HG03064 (cell line): ENCODE data around the gene ARSH.
"Not testable (repeated sequence)": the region's sequence is repeated elsewhere in the genome, so short reads cannot be mapped to it uniquely, and the experiment has no call there.

ENCODE experiments used
- ATAC-seq: cut with Tn5 transposase; IDR thresholded peaks from one replicate; pipeline ENCODE4 v1.9.1; 2021; ENCODE audit warnings: low read depth; ENCODE audit not compliant: unreplicated experiment

ARSH gene

DNA sequence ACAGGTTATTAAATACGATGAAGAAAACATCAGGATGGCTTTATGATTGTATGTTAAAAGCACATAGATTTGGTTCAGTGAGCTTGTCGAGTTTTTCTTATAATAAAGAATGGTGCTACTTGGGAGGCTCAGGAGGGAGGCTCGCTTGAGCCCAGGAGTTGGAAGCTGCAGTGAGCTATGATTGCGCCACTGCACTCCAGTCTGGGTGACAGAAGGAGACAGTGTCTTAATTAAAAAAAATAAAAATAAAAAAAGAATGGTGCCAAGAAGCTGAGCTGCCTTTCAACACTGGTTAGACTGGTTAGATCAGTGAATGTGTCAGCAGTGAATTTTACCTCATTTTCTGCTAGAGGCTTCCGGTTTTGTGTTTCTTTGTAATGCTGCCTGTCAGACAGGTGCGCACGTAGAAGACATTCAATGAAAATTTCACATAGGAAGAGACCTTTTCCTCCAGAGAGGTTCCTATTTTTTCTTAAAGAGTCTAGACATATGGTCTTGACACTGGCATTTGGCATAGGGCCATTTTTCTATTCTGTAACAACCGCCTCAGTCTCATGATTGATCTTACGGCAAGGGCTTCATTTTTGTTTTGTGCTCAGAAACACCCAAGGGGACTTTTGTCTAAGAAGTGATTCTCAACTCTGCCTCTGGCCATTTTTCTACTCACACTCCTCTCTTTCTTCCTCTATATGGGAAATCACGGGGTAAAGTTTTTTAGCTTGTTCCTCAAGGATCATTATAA, 19.9 kb downstream of the ARSH start:
- no peak for ATAC-seq

DNA sequence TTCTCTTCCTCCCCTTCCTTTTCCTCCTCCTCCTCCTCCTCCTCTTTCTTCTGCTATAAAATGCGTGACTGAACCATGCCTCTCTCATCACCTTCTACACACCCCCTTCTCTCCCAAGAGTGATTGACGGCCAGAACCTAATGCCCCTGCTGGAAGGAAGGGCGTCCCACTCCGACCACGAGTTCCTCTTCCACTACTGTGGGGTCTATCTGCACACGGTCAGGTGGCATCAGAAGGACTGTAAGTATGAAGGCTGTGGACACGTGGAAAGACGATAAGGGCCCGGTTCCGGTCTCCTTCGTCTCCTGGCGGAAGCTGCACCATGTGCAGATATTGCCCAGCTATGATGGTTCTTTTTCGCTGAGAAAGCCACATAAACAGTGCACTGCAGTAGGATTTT, 22.8 kb downstream of the ARSH start:
- no peak for ATAC-seq

DNA sequence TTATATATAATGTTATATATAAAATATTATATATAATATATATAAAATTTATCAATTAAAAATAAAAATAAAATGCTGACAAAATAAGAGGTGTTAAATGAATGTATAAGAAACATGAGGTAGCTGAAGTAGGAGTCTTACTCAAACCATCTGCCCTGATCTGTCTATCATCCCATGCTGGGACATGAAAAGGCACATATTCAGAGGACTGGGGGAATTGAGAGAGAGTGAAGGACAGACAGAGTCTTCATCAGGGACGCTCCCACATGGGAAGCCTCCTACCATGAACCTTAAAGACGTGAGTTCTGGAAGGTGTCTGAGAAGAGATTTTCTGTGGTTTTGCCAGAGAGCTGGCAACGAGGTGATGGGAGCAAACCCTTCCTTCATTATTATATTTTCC, 30.9 kb downstream of the ARSH start:
- ATAC-seq, result no peak

DNA sequence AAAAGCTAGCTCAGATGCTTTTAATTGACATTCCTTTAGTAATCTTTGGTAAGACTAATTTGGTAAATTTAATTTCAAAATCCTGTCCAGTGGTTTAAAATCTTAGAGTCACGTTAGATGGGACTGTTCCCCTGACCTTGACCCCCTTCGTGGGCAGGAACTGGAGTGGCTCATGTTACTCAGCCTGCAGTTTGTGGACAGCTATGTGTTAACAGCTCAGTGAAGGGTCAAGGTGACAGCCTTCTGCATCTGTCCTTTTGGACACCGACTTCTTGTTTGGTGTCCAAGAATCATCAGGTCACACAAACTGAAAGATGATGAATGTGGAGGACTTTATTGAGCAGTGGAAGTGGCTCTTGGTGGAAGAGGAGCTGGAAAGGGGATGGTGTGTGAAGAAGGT, 37.9 kb downstream of the ARSH start:
- ATAC-seq, result no peak

DNA sequence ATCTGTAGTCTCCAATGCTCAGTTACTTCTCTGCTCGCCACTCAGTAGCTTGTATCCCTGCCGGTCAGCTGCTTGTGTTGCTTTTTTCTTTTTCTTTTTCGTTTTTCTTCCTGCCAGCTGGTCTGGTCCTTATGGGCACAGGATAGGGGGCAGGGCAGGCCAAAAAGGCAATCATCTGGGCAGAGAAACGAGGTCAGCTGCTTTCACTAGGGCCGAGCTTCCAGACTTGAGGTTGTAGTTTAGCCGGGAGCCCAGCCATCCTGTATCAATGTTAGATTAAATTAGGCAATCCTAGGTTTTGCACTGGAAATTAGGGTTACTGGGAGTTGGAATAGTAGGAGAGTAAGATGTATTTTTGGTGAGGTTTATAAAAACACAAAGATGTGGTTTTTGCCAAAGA, 38.3 kb downstream of the ARSH start:
- no peak for ATAC-seq

DNA sequence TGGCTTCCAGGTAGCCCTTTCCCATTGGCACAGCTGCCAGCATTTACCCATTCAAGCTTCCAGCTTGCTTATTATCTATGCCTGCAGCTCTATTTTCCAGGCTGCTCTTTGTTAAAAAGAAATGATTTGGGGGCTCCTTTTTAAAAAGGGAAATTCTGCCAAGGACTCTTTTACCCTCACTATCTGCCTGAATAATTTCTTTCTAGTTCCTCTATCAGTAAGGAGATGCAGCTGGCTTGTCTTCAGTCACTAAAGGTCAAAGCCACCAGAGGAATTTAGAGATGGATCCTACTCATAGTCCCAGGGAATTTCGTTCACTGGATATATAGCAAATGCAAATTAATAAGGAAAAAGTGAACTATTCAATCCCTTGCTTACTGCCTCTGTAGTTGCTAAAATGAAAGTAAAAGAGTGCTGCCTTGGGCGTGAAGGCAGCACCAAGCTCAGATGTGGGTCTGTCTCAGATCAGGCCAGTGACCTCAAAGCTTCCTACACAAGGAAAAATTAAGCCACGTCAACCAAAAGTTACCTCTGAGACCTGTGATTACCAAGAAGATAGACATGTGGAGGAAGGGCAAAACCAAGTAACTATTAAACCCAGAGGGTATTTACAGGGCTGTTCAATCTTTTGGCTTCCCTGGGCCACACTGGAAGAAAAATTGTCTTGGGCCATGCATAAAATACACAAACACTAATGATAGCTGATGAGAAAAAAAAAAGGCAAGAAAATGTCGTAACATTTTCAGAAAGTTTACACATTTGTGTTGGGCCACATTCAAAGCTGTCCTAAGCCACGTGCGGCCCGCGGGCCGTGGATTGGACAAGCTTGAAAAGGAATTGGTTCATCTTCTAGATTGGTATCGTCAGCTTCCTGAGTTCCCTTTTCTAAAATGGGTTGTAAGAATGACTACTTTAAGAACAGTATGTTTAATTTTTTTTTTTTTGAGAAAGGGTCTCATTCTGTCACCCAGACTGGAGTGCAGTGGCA, 40.2 kb downstream of the ARSH start:
- ATAC-seq, result no peak

DNA sequence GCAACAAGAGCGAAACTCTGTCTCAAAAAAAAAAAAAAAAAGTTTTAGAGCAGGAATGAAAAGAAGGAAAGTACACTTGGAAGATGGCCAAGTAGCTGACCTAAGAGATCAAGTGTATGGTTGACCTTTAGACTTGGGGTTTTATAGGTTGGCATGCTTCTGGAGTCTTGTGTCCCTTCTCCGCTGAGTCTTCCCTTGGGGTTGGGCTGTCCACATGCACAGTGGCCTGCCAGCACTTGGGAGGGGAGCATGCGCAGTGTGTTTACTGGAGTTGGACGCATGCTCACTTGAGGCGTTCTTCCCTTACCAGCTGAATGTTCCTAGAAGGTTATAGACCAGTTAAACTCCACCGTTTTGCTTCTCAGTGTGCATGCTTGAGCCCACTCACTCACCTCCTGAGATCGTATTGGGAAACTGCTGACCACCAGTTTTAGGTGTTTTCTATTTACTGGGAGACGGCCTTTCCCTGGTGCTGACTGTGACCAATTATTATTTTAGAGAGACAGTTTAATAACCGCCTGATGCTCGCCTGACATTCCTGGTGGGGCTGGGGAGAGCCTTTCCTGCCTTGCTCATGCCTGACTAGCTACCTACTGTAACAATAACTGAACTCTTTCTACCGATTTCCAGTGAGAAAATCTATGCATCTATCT, 44.3 kb downstream of the ARSH start:
- not testable (repeated sequence) for ATAC-seq

DNA sequence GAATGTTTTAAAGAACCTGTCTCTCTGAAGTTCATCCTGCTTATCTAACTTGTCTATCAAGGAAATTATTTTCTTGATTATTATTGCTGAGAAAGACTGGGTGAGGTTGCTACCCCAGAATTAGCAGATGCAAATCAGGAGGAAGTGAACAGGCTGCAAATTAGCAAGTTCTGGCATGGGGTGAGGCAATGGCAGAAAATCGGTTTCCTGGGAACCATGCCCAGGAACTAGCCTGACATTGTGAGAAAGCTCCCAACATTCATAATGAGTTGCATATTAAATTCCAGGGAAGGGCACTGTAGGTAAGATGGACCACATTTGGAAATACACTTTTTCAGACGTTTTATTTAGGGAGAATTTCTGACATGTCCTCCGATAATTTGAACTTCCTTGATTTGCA, 46.5 kb downstream of the ARSH start:
- ATAC-seq, result no peak

DNA sequence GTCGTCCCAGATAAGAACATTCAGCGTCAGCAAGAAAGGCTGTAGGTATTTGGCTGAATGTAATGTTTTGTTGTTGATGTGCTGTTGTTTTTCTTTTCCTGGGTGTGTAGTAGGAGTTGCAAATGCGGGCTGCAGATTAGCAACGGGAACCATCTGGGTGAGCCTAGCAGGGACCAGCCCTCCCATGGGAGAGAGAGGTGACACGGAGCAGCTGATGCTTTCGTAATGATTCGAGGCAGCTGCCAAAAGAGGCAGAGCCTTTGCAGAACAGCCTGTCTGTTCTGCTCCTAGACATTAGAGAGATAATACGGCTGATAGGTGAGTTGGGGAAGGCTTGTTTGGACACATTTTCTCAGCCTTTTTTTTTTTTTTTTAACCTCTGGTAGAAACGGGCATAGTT, 60.2 kb downstream of the ARSH start:
- ATAC-seq, result no peak

DNA sequence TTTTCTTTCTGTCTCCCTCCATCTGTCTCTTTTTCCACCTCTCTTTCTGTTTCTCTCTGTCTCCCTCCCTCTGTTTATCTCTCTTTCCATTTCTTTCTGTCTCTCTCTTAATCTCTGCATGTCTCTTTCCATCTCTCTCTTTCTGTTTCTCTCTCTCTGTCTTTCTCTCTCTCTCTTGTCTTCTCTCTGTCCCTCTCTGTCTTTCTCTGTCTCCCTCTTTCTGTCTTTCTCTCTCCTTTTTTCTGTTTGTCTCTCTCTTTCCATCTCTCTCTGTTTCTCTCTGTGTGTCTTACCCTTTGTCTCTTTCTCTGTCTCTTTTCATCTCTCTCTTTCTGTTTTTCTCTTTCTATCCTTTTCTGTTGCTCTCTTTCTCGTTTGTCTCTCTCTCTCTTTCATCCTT, 69.6 kb downstream of the ARSH start:
- ATAC-seq, result no peak

DNA sequence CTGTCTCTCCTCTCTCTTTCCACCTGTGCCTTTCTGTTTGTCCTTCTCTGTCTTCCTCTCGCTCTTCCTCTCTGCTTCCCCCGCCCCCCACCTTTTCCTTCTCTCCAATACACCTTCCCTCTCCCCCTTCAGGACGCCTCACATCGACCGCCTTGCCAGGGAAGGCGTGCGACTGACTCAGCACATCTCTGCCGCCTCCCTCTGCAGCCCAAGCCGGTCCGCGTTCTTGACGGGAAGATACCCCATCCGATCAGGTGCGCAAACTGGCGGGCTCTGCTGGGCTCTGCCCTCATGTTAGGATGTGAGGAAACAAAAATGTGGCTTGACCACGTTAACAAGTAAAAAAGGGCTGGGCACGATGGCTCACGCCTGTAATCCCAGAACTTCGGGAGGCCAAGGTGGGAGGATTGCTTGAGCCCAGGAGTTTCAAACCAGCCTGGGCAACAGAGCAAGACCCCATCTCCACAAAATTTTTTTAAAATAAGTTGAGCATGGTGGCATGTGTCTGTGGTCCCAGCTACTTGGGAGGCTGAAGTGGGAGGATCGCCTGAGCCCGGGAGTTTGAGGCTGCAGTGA, 70.2 kb downstream of the ARSH start:
- ATAC-seq, result no peak
